ENCODE measurements around the gene CHST9.
"Not testable (repeated sequence)": the region's sequence is repeated elsewhere in the genome, so short reads cannot be mapped to it uniquely, and the experiment has no call there.

Gene CHST9

GRCh38 chr18:27004056-27004829 is 180.9 kb downstream of the CHST9 start:
- DNase-seq (ENCODE audit: low read depth): no peak

GRCh38 chr18:26999797-27000196 is 185.3 kb downstream of the CHST9 start:
- DNase-seq (ENCODE audit: low read depth): no peak

GRCh38 chr18:26993568-26993967 is 191.5 kb downstream of the CHST9 start:
- no peak for DNase-seq (ENCODE audit: low read depth)

- DNase-seq (ENCODE audit: low read depth): no peak
These were observed 192.2 kb downstream of the CHST9 start for GRCh38 chr18:26992926-26993325.

- DNase-seq (ENCODE audit: low read depth): no peak
These were observed 195.3 kb downstream of the CHST9 start for GRCh38 chr18:26989842-26990241.

- DNase-seq (ENCODE audit: low read depth): no peak
These were observed 203.6 kb downstream of the CHST9 start for GRCh38 chr18:26981360-26982082.

GRCh38 chr18:26978812-26979341 is 206.2 kb downstream of the CHST9 start:
- DNase-seq (ENCODE audit: low read depth): no peak

- no peak for DNase-seq (ENCODE audit: low read depth)
These were observed 207.3 kb downstream of the CHST9 start for GRCh38 chr18:26977781-26978180.

GRCh38 chr18:26976206-26976605 is 208.9 kb downstream of the CHST9 start:
- DNase-seq (ENCODE audit: low read depth): no peak

GRCh38 chr18:26972549-26972948 is 212.6 kb downstream of the CHST9 start:
- DNase-seq (ENCODE audit: low read depth): not testable (repeated sequence)

GRCh38 chr18:26971409-26971808 is 213.7 kb downstream of the CHST9 start:
- no peak for DNase-seq (ENCODE audit: low read depth)

- no peak for DNase-seq (ENCODE audit: low read depth)
These were observed 214.5 kb downstream of the CHST9 start for GRCh38 chr18:26970637-26971036.

GRCh38 chr18:26965206-26965605 is 219.9 kb downstream of the CHST9 start:
- DNase-seq (ENCODE audit: low read depth): no peak

GRCh38 chr18:26963292-26963691 is 221.8 kb downstream of the CHST9 start:
- DNase-seq (ENCODE audit: low read depth): no peak

- no peak for DNase-seq (ENCODE audit: low read depth)
These were observed 223.3 kb downstream of the CHST9 start for GRCh38 chr18:26961839-26962238.

GRCh38 chr18:26960911-26961310 is 224.2 kb downstream of the CHST9 start:
- DNase-seq (ENCODE audit: low read depth): no peak

GRCh38 chr18:26956863-26957262 is 228.2 kb downstream of the CHST9 start:
- DNase-seq (ENCODE audit: low read depth): no peak

- DNase-seq (ENCODE audit: low read depth): no peak
These were observed 236.4 kb downstream of the CHST9 start for GRCh38 chr18:26948703-26949102.

- no peak for DNase-seq (ENCODE audit: low read depth)
These were observed 241.2 kb downstream of the CHST9 start for GRCh38 chr18:26943906-26944305.

GRCh38 chr18:26941584-26941983 is 243.5 kb downstream of the CHST9 start:
- DNase-seq (ENCODE audit: low read depth): no peak

GRCh38 chr18:26940744-26941398 is 244.2 kb downstream of the CHST9 start:
- DNase-seq (ENCODE audit: low read depth): no peak

GRCh38 chr18:26931659-26932058 is 253.4 kb downstream of the CHST9 start:
- DNase-seq (ENCODE audit: low read depth): no peak

GRCh38 chr18:26930630-26931029 is 254.5 kb downstream of the CHST9 start:
- no peak for DNase-seq (ENCODE audit: low read depth)
